H1 (cell line): Measurements from ENCODE around the gene L3MBTL1. TPM values are rescaled to one million over a fixed set of nuclear protein-coding genes. Genes with fewer than 3 reads are reported as not detected.

ENCODE experiments used
- CBX8 ChIP-seq: fragments of 300-800, 300-1000 bp; sonication (generic); IDR thresholded peaks from 2 replicates; pipeline ENCODE4 v1.7.1; 2016; ENCODE audit warnings: low read depth, low read length, borderline replicate concordance
- CHD1 ChIP-seq: IDR thresholded peaks from 2 replicates; pipeline ENCODE4 v1.6.1; 2012; ENCODE audit warnings: low read depth, low read length, improper control_type of control experiment
- KDM4A ChIP-seq: IDR thresholded peaks from one replicate; pipeline ENCODE4 v1.7.1; 2012; ENCODE audit warnings: low read depth, mild to moderate bottlenecking, moderate library complexity, low read length, inconsistent platforms; ENCODE audit not compliant: severe bottlenecking
- RBBP5 ChIP-seq: IDR thresholded peaks from 2 replicates; pipeline ENCODE4 v1.7.1; 2012; ENCODE audit warnings: low read depth, mild to moderate bottlenecking, inconsistent platforms, low read length, moderate library complexity, borderline replicate concordance
- polyA plus RNA-seq, 7 experiments: library from polyadenylated mRNA; depleted of rRNA in 3 of 7; stranded (reverse) in 5 of 7; unstranded in 2 of 7; fragments of >200 nt in 5 of 7; fragments of 200-250 nt in 2 of 7; gene quantifications; 1 replicate in 5 of 7; 2 replicates in 1 of 7; 4 replicates in 1 of 7; pipeline versions ENCODE4 v1.2.1 to v1.2.3, GENCODE V29; 2011 to 2013; ENCODE audit warnings: missing spikeins in 2 of 7, mixed read lengths in 2 of 7
- total RNA-seq: library from RNA; stranded (reverse); fragmentation: NEBNext Ultra II Directional; extraction: Animal tissue kit (Norgen Biotek cat#: 25700); gene quantifications from 2 replicates; pipeline ENCODE4 v1.2.1, GENCODE V29; 2021

L3MBTL1 gene
- total and polyA plus RNA-seq, 2 of the 8 experiments (the other 6 are each of a cell fraction or from before 2014, with no cell fraction given): 11.9 to 17.0 TPM

DNA sequence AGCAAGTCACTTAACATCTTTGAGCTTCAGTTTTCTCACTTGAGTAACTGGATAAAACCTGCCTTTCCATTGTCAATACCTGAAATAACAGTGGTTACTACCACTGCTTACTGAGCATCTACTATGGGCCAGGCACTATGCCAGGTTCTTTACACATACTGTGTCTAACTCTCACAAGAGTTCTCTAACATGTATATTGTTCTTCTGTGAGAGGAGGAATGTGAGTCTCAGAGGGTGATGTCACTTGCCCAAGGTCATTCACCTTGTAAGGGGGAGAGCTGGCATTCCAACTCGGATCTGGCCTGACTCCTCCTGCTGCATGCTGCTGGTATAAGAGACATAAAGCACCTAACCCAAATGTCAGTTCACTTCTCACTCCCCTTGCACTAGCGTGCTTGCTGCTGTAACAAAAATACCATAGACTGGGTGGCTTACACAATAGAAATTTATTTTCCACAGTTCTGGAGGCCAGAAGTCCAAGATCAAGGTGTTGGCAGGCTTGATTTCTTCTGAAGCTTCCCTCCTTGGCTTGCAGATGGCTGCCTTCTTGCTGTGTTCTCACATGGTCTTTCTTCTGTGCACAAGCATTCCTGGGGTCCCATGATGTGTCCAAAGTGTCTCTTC is 29.4 kb downstream of the L3MBTL1 start (continued):
- TF ChIP-seq CHD1 (no peak), RBBP5 (no peak), KDM4A (no peak), CBX8 (no peak)
